Cardiac muscle cell (in vitro differentiated cells and primary cell): ENCODE results near the gene COL4A2. TPM values are rescaled to one million over a fixed set of nuclear protein-coding genes. Genes with fewer than 3 reads are reported as not detected.

Experiments used
- DNase-seq, 2 donors: peaks; one replicate each; pipeline versions ENCODE4 v3.0.0 to v3.0.0-alpha.2; 2010 to 2017; ENCODE audit warnings: low read depth in 1 of 2, low spot score in 1 of 2
- H3K27ac ChIP-seq: fragments of 200-600 bp; sonication (generic); 2 replicates; pipeline ENCODE4 v1.5.1; 2016
- H3K27me3 ChIP-seq: fragments of 200-600 bp; sonication (generic); 2 replicates; pipeline ENCODE4 v1.6.0; 2016; ENCODE audit warnings: control low read depth
- H3K36me3 ChIP-seq: fragments of 200-600 bp; sonication (generic); 2 replicates; pipeline ENCODE4 v1.5.1; 2016; ENCODE audit warnings: control low read depth
- H3K4me1 ChIP-seq: fragments of 200-600 bp; sonication (generic); 2 replicates; pipeline ENCODE4 v1.8.1; 2017; ENCODE audit warnings: low read depth, mild to moderate bottlenecking, mixed run types
- H3K4me3 ChIP-seq: fragments of 200-600 bp; sonication (generic); 2 replicates; pipeline ENCODE4 v1.5.1; 2016; ENCODE audit warnings: mild to moderate bottlenecking
- H3K9me3 ChIP-seq: fragments of 200-600 bp; sonication (generic); 2 replicates; pipeline ENCODE4 v1.5.1; 2017; ENCODE audit warnings: low read depth, mild to moderate bottlenecking, control low read depth
- polyA plus RNA-seq: library from polyadenylated mRNA; unstranded; fragments of >200 nt; fragmentation: Nextera tagmentation; extraction: Ambion mirVana; gene quantifications from 2 replicates; pipeline ENCODE4 v1.2.1, GENCODE V29; 2016
- total RNA-seq: library from RNA; depleted of rRNA; stranded (reverse); fragments of >200 nt; gene quantifications from 2 replicates; pipeline ENCODE4 v1.2.3, GENCODE V29; 2016
- TF ChIP-seq, protein P1 (sequence below): IDR thresholded peaks from 2 replicates; pipeline ENCODE4 v1.5.1; 2012; ENCODE audit warnings: low read depth, mild to moderate bottlenecking, low read length

COL4A2 gene
- total and polyA plus RNA-seq, 2 experiments from 2014 or later, result 184 to 516 TPM

GRCh38 chr13:110377178-110377825 lies 70.2 kb downstream of the COL4A2 start:
- H3K36me3 ChIP-seq, result no peaks in the 10 kb centered on the region
- H3K4me1 ChIP-seq, result peaks cover 21% of the 10 kb centered on the region
- TF ChIP-seq, protein P1, sequence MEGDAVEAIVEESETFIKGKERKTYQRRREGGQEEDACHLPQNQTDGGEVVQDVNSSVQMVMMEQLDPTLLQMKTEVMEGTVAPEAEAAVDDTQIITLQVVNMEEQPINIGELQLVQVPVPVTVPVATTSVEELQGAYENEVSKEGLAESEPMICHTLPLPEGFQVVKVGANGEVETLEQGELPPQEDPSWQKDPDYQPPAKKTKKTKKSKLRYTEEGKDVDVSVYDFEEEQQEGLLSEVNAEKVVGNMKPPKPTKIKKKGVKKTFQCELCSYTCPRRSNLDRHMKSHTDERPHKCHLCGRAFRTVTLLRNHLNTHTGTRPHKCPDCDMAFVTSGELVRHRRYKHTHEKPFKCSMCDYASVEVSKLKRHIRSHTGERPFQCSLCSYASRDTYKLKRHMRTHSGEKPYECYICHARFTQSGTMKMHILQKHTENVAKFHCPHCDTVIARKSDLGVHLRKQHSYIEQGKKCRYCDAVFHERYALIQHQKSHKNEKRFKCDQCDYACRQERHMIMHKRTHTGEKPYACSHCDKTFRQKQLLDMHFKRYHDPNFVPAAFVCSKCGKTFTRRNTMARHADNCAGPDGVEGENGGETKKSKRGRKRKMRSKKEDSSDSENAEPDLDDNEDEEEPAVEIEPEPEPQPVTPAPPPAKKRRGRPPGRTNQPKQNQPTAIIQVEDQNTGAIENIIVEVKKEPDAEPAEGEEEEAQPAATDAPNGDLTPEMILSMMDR, result no peak
- no peaks in the 10 kb centered on the region for H3K27me3 ChIP-seq
- H3K4me3 ChIP-seq, result no peak overlapping the region
- no peaks in the 10 kb centered on the region for H3K9me3 ChIP-seq
- H3K27ac ChIP-seq, result no peak overlapping the region
- DNase-seq, result no peak

GRCh38 chr13:110377826-110378201 lies 70.7 kb downstream of the COL4A2 start:
- Histone ChIP-seq H3K36me3 (no peaks in the 10 kb centered on the region), H3K27me3 (no peaks in the 10 kb centered on the region), H3K4me3 (no peak overlapping the region), H3K4me1 (peaks cover 17% of the 10 kb centered on the region), H3K27ac (no peak overlapping the region), H3K9me3 (no peaks in the 10 kb centered on the region)
- no peak for DNase-seq
- TF ChIP-seq, protein P1, result no peak

- Histone ChIP-seq H3K4me1 (peaks cover 17% of the 10 kb centered on the region), H3K27me3 (no peaks in the 10 kb centered on the region), H3K27ac (no peak overlapping the region), H3K4me3 (no peak overlapping the region), H3K9me3 (no peaks in the 10 kb centered on the region), H3K36me3 (no peaks in the 10 kb centered on the region)
- no peak for DNase-seq
- TF ChIP-seq, protein P1, result no peak
Measured at GRCh38 chr13:110379358-110379757, 72.3 kb downstream of the COL4A2 start.

DNA sequence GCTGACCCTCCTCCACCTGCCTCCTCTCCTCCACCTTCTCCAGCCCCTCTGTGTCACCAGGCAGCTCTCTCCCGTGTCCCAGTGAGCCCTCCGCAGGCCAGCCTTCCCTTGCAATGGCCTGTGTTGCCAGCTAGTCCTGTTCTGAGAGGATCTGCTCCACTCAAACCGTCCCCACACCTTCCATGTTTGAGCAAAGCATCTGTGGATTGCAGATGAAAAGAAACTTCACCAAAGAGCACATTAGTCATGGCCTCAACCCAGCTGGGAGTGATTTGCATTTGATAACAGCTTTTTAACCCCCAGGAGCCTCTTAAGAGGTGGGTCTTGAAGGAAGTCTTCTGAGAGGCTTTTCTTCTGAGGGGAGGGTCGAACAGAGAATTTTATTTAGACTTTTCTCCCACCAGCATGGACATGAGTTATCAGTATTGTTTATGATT lies 72.8 kb downstream of the COL4A2 start:
- Histone ChIP-seq H3K9me3 (no peaks in the 10 kb centered on the region), H3K27me3 (no peaks in the 10 kb centered on the region), H3K36me3 (no peaks in the 10 kb centered on the region), H3K4me1 (peaks cover 17% of the 10 kb centered on the region), H3K4me3 (no peak overlapping the region), H3K27ac (peak overlapping the region; percentile 60)
- TF ChIP-seq, protein P1, result no peak
- DNase-seq, result peak; percentile 19 to 43

GRCh38 chr13:110380359-110381028 lies 73.4 kb downstream of the COL4A2 start:
- DNase-seq, result peak in 1 of 2 donors; percentile 79
- Histone ChIP-seq H3K4me1 (peaks cover 17% of the 10 kb centered on the region), H3K36me3 (no peaks in the 10 kb centered on the region), H3K4me3 (no peak overlapping the region), H3K27ac (no peak overlapping the region), H3K27me3 (no peaks in the 10 kb centered on the region), H3K9me3 (no peaks in the 10 kb centered on the region)
- TF ChIP-seq, protein P1, result no peak
